Stimulated activated naive CD8-positive, alpha-beta T cell treated with anti-CD3 and anti-CD28 coated beads, Interleukin-15, Interleukin-2, amounts not matched to agents 100 ng/mL and 50 ng/mL, for 24 hours (primary cell): Measurements from ENCODE around the gene ARHGAP26.
A peak's percentile ranks its signal among the peaks of the same experiment; 100 is the strongest.

ENCODE experiments used
- H3K27ac Mint-ChIP-seq: one replicate; pipeline ENCODE4 v1.8.0; 2021; ENCODE audit warnings: mild to moderate bottlenecking, mixed read lengths
- H3K27me3 Mint-ChIP-seq: one replicate; pipeline ENCODE4 v1.8.0; 2021; ENCODE audit warnings: mixed read lengths
- H3K36me3 Mint-ChIP-seq: one replicate; pipeline ENCODE4 v1.8.0; 2021; ENCODE audit warnings: low read depth, mixed read lengths
- H3K4me1 Mint-ChIP-seq: one replicate; pipeline ENCODE4 v1.8.0; 2021; ENCODE audit warnings: low read depth, mixed read lengths
- H3K4me3 Mint-ChIP-seq: one replicate; pipeline ENCODE4 v1.8.0; 2021; ENCODE audit warnings: mild to moderate bottlenecking, mixed read lengths
- H3K9me3 Mint-ChIP-seq: one replicate; pipeline ENCODE4 v1.8.0; 2021; ENCODE audit warnings: mixed read lengths

ARHGAP26 gene

GRCh38 chr5:143259254-143259605 lies 489.1 kb downstream of the ARHGAP26 start:
- Mint-ChIP-seq H3K9me3 (no peaks in the 10 kb centered on the region), H3K36me3 (no peaks in the 10 kb centered on the region), H3K27ac (no peak overlapping the region), H3K4me1 (peaks cover 17% of the 10 kb centered on the region), H3K4me3 (no peak overlapping the region), H3K27me3 (no peaks in the 10 kb centered on the region)

- Mint-ChIP-seq H3K27me3 (no peaks in the 10 kb centered on the region), H3K36me3 (peaks cover 3% of the 10 kb centered on the region), H3K9me3 (peaks cover 9% of the 10 kb centered on the region), H3K27ac (peak overlapping the region; percentile 21), H3K4me3 (no peak overlapping the region), H3K4me1 (peaks cover 17% of the 10 kb centered on the region)
Measured at GRCh38 chr5:143261748-143262392, 491.7 kb downstream of the ARHGAP26 start.

DNA sequence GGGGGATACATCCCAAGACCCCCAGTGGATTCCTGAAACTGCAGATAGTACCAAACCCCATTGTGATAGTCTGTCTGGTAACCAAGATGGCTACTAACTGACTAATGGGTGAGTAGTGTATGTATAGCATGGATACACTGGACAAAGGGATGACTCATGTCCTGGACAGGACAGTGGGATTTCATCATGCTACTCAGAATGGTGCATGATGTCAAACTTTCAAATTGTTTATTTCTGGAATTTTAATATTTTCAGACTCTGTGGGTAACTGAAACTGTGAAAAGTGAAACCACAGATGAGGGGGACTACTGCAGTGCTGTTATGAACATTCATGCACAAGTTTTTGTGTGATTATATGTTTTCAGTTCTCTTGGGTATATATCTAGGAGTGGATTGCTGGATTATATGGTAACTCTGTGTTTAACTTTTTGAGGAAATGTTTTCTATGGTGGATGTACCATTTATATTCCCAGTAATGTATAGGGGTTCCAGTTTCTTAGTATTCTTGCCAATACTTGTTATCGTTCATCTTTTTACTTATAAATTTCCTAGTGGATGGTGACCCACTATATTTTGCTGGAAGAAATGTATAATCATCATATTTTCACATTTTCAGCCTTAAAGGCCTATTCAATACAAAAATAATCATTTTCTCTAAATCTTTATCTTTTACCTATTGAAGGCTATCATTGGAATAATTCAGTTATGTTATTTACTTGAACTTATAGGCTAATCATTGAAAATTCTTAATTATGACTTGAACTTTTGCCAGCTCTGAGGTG lies 492.4 kb downstream of the ARHGAP26 start:
- peaks cover 17% of the 10 kb centered on the region for H3K4me1 Mint-ChIP-seq
- H3K36me3 Mint-ChIP-seq = peaks cover 8% of the 10 kb centered on the region
- H3K27me3 Mint-ChIP-seq = no peaks in the 10 kb centered on the region
- peak overlapping the region; percentile 21 for H3K27ac Mint-ChIP-seq
- no peak overlapping the region for H3K4me3 Mint-ChIP-seq
- H3K9me3 Mint-ChIP-seq = peaks cover 10% of the 10 kb centered on the region

DNA sequence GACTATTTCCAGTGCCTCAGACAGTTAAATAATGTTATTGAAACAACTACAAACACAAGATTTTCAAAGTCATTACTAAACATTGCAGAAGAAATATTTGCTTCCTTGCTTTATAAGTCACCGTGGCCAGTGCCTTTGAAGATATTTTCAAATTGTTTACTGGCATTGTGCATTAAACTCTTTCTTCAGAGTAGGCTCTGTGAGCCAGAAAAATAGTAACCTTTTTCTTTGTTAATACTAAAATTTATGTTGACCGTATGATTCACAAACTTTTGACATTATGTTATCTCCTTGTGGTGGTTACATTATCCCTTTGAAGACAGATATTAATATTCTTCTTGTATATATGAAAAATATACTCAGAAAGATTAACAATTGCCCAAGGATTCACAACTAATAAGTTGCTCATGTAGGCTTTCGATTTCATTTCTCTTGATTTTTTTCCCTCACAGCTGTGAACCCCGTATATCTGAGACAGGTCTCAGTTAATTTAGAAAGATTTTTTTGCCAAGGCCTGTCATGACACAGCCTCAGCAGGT lies 493.2 kb downstream of the ARHGAP26 start:
- peaks cover 9% of the 10 kb centered on the region for H3K36me3 Mint-ChIP-seq
- H3K4me1 Mint-ChIP-seq = peaks cover 17% of the 10 kb centered on the region
- H3K27ac Mint-ChIP-seq = no peak overlapping the region
- H3K4me3 Mint-ChIP-seq = no peak overlapping the region
- H3K9me3 Mint-ChIP-seq = peaks cover 12% of the 10 kb centered on the region
- H3K27me3 Mint-ChIP-seq = no peaks in the 10 kb centered on the region

DNA sequence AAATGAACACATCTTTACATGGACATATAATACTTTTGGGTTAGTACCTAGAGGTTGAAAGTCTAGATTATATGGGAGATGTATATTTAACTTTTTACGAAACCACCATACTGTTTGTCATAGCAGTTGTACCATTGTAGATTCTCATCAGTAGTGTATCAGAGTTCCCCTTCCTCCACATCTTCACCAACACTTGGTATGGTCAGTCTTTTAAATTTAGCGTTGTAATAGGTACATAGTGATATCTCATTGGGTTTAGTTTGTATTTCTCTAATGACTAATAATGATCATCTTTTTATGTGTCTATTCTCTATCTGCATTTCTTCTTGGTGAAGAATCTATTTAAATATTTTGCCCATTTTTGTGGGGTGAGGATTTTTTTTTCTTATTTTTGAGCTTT lies 495.8 kb downstream of the ARHGAP26 start:
- peaks cover 12% of the 10 kb centered on the region for H3K36me3 Mint-ChIP-seq
- H3K4me3 Mint-ChIP-seq = no peak overlapping the region
- H3K4me1 Mint-ChIP-seq = peaks cover 17% of the 10 kb centered on the region
- H3K9me3 Mint-ChIP-seq = peaks cover 15% of the 10 kb centered on the region
- no peaks in the 10 kb centered on the region for H3K27me3 Mint-ChIP-seq
- H3K27ac Mint-ChIP-seq = no peak overlapping the region

DNA sequence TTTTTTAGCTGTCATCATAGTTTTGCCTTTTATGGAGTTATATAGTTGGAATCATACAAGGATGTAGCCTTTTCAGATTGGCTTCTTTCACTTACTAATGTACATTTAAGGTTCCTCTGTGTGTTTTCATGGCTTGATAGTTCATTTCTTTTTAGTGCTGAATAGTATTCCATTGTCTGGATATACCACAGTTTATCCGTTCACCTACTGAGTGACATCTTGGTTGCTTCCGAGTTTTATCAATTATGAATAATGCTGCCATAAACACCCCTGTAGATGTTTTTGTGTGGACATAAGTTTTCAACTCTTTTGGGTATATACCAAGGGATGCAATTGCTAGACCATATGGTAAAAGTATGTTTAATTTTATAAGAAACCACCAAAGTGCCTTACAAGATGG lies 497.0 kb downstream of the ARHGAP26 start:
- H3K4me3 Mint-ChIP-seq = no peak overlapping the region
- peaks cover 6% of the 10 kb centered on the region for H3K4me1 Mint-ChIP-seq
- peaks cover 12% of the 10 kb centered on the region for H3K36me3 Mint-ChIP-seq
- H3K27me3 Mint-ChIP-seq = no peaks in the 10 kb centered on the region
- no peak overlapping the region for H3K27ac Mint-ChIP-seq
- peaks cover 15% of the 10 kb centered on the region for H3K9me3 Mint-ChIP-seq

GRCh38 chr5:143268388-143268787 lies 498.2 kb downstream of the ARHGAP26 start:
- H3K36me3 Mint-ChIP-seq = peaks cover 18% of the 10 kb centered on the region
- peaks cover 15% of the 10 kb centered on the region for H3K9me3 Mint-ChIP-seq
- H3K27me3 Mint-ChIP-seq = no peaks in the 10 kb centered on the region
- no peaks in the 10 kb centered on the region for H3K4me1 Mint-ChIP-seq
- H3K4me3 Mint-ChIP-seq = no peak overlapping the region
- H3K27ac Mint-ChIP-seq = no peak overlapping the region

DNA sequence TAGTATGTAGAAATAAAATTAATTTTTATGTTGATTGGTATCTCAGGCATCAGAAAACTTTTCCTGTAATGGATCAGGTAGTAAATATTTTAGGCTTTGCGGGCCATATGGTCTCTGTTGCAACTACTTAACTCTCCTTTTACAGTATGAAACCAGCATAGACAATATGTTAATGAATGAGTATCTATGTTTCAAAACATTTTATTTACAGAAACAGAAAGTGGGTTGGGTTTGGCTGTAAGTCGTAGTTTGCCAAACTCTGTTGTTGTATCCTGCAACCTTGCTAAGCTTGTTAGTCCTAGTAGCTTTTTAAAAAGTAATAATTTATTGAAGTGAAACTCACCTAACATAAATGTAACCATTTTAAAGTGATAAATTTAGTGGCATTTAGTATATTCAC lies 501.3 kb downstream of the ARHGAP26 start:
- Mint-ChIP-seq H3K27ac (no peak overlapping the region), H3K4me1 (peaks cover 6% of the 10 kb centered on the region), H3K27me3 (no peaks in the 10 kb centered on the region), H3K36me3 (peaks cover 36% of the 10 kb centered on the region), H3K9me3 (peaks cover 9% of the 10 kb centered on the region), H3K4me3 (no peak overlapping the region)

- H3K36me3 Mint-ChIP-seq = peaks cover 44% of the 10 kb centered on the region
- no peak overlapping the region for H3K27ac Mint-ChIP-seq
- peaks cover 6% of the 10 kb centered on the region for H3K4me1 Mint-ChIP-seq
- no peak overlapping the region for H3K4me3 Mint-ChIP-seq
- H3K27me3 Mint-ChIP-seq = no peaks in the 10 kb centered on the region
- H3K9me3 Mint-ChIP-seq = no peaks in the 10 kb centered on the region
Measured at GRCh38 chr5:143274952-143275351, 504.8 kb downstream of the ARHGAP26 start.

DNA sequence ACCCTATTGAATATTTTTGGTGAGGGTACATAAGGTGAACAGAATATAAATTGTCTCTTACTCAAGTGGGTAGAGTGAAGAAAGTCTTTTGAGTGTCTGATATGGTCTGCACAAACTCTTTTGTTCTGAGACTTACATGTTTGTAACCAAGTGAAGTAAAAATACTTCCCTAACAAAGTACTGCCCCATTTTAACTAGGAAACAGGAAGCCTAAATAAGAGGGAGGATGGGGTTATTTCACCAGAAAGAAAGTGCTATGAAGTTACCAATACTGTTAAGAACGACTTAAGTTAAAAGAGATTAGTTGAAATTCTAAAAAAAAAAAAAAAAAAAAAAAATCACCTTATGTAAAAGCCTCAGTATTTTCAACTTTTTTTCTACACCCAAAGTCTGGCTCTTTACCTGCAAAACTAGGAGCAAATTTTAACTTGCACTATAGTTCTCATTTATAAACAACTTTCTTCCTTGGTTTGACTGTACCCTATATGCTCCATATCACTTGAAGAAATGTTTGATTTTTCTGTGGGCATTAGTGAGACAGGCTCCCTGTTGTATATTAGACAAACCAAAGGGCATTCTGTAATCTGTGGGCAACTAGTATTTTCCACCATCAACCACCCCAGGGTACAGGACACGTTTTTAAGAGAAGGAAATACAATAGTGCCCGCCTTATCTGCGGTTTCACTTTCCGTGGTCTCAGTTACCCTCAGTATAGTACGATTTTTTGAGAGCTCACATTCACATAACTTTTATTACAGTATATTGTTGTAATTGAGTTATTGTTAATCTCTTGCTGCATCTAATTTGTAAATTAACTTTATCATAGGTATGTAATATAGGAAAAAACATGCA lies 505.6 kb downstream of the ARHGAP26 start:
- Mint-ChIP-seq H3K4me1 (peaks cover 6% of the 10 kb centered on the region), H3K27ac (peak overlapping the region; percentile 12), H3K4me3 (no peak overlapping the region)

DNA sequence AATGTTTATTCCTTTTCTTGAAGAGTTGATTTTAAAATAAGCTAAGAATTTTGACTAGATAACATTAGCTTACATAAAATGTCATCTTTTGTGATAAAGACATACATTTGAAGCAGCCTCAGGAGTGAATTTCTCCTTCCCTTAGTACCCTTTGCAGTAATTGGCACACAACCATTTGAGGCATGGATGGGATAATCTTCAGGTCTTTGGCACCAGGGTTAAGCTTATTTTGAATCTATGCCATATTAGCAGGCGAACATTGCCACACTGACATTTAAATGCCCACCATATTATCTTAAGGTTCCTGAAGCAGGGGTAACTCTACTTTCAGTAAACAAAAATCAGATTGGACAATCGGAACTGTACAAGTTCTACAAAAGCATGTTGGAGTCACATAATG lies 507.4 kb downstream of the ARHGAP26 start:
- H3K27me3 Mint-ChIP-seq = no peaks in the 10 kb centered on the region
- H3K27ac Mint-ChIP-seq = no peak overlapping the region
- no peaks in the 10 kb centered on the region for H3K9me3 Mint-ChIP-seq
- H3K4me1 Mint-ChIP-seq = peaks cover 6% of the 10 kb centered on the region
- H3K36me3 Mint-ChIP-seq = peaks cover 67% of the 10 kb centered on the region
- no peak overlapping the region for H3K4me3 Mint-ChIP-seq

More for the DNA sequence above, 505.6 kb downstream of the ARHGAP26 start:
- peaks cover 49% of the 10 kb centered on the region for H3K36me3 Mint-ChIP-seq
- H3K9me3 Mint-ChIP-seq = no peaks in the 10 kb centered on the region
- H3K27me3 Mint-ChIP-seq = no peaks in the 10 kb centered on the region
